Measurements from ENCODE around the gene ADGRB2.

The ADGRB2 gene

DNA sequence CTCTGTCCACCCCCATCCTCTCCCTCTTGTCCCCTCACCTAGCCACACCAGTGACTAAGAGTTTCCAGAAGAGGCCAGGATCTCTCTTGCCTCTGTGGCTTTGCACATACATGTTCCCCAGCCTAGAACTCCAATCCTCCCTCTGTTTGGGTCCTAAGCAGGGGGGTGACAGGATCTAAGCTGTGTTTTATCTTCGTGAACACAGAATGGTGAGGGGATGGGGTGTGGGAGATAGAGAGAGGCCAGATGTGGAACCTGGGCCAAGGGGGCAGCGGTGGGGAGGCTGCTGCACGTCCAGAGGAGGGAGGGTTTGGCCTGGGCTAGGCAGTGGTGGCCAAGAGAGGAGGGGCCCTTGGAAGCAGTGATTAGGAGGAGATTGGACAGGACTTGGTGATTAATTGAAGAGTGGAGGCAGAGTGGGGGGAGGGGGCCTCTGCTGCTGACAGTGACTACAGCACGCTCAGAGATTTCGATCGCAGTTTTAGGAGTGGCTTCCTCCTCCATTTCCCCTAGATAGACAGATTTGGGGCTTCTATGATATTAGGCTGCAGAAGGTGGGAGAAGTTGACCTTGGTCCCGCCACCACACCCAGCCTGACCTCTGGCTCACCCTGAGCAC lies 17.1 kb upstream of the ADGRB2 start:
- no peak for DNase-seq

GRCh38 chr1:31780632-31781031 lies 16.5 kb upstream of the ADGRB2 start:
- no peak for DNase-seq

- DNase-seq = no peak
These were observed 15.5 kb upstream of the ADGRB2 start for GRCh38 chr1:31779687-31780086.

- no peak for DNase-seq
These were observed 14.8 kb upstream of the ADGRB2 start for GRCh38 chr1:31778763-31779488.

GRCh38 chr1:31776516-31776915 lies 12.4 kb upstream of the ADGRB2 start:
- no peak for DNase-seq

GRCh38 chr1:31776032-31776431 lies 11.9 kb upstream of the ADGRB2 start:
- no peak for DNase-seq

- no peak for DNase-seq
These were observed 11.3 kb upstream of the ADGRB2 start for GRCh38 chr1:31775210-31775999.

DNA sequence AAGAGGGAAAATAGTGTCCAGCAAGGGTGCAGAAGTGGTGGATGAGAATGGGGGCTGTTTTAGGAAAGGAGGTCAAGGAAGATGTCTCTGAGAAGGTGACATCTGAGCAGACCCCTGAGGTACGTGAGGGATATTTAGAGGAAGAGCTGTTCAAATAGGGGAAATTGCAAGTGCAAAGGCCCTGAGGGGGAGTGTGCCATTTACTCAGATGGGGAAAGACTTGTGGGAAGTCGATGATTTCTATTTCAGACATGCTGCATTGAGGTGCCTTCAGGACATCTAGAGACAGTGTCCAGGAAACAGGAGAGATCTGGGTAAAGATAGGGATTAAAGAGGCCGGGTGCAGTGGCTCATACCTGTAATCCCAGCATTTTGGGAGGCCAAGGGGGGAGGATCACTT lies 10.4 kb upstream of the ADGRB2 start:
- no peak for DNase-seq

GRCh38 chr1:31773861-31774260 lies 9.7 kb upstream of the ADGRB2 start:
- DNase-seq = no peak

- DNase-seq = no peak
These were observed 8.6 kb upstream of the ADGRB2 start for GRCh38 chr1:31772669-31773248.

DNA sequence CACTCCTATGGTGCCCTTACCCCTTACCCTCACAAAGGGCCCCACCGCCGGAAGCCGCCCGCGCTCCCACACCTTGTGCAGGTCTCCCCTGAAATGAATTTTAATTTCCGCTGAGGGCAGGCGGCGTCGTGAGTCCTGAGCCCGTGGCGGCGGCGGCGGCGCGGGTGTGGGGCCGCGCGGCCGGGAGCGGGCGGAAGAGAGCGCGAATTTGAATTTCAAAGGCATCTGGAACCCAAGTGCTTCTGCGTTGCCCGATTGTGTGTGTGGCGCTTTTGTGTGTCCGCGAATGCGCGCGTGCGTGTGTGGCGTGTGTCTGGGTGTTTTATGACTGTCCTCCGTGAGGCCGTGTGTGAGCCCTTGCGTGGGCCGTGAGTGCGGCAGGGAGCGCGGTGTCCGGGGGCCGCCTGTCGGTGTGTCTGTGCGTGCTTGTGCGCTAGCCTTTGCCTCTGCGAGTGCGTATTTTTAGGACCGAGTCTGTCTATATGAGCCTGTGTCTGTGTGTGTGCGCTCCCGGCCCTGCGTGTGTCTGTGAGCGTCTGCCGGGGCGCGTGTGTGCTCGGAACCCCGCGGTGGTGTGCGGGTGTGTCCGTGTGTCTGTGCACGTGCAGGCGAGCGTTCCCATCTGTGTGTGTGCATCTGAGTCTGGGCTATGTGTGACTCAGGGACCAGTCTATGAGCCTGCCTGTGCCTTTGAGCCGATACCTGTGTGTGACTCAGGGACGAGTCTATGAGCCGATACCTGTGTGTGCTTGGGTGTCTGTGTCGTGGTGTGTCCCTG lies 7.9 kb upstream of the ADGRB2 start:
- DNase-seq = no peak

- no peak for DNase-seq
These were observed 5.7 kb upstream of the ADGRB2 start for GRCh38 chr1:31769720-31770390.

GRCh38 chr1:31768939-31769704 lies 5.0 kb upstream of the ADGRB2 start:
- no peak for DNase-seq

DNA sequence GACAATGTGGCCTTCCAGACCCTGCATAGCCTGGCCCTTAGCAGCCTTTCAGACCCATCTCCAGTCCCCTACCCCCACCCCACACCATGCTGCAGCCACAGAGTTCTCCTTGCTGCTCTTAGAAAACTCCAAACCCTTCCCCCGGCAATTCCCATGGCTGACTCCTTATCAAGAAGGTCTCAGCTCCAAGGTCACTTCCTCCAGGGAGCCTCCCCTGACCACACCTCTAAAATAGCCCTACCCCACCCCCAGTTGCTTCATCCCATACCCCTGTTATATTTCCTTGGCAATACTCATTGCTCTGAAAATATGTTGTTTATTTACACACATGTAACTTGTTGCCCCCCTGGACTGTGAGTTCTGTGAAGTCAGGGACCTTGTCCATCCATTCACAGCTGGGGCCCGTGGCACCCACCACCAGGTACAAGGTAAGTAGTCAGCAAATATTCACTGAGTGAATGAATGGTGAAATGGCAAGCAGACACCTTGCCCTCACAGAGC lies 4.3 kb upstream of the ADGRB2 start:
- no peak for DNase-seq

- DNase-seq = no peak
These were observed 3.1 kb upstream of the ADGRB2 start for GRCh38 chr1:31767225-31767624.

DNA sequence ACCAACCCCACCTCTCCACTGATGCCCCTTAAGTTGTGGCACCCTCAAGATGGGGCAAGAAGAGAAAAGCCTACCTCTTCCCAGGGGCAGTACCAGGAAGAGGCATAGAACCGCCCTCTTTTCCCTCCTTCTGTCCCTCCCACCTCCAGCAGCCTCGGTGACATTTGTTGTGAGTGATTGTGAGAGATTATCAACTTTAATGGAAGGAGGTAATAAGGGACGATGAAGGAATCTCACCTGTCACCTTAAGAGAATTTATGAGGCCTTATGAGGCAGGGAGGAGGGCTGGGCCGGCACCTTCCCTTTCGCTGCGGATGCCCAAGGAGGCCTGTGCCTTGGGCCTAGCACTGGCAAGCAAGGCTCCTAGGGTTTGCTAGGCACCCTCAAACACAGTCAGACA lies 1.4 kb upstream of the ADGRB2 start:
- no peak for DNase-seq

DNA sequence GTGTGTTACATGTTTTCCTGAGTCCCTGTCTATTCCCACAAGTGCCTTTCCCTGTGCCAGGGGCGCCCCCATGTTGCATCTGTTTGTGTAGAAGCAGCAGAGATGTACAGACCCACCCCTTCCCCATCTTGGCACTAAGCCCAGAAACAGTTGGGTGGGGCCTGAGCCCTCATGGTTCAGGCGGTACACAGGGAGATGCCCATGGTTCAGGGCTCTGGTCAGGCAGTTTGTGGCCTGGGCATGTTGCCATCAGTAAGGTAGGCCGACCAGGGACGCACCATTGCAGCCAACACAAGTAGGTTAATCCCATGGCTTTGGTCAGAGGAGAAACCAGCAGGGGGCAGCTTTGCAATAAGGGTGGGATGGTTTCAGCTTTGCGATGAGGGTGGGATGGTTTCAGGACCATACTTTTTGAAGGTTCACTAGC lies 914 bp upstream of the ADGRB2 start:
- peak; percentile 38 for DNase-seq

DNA sequence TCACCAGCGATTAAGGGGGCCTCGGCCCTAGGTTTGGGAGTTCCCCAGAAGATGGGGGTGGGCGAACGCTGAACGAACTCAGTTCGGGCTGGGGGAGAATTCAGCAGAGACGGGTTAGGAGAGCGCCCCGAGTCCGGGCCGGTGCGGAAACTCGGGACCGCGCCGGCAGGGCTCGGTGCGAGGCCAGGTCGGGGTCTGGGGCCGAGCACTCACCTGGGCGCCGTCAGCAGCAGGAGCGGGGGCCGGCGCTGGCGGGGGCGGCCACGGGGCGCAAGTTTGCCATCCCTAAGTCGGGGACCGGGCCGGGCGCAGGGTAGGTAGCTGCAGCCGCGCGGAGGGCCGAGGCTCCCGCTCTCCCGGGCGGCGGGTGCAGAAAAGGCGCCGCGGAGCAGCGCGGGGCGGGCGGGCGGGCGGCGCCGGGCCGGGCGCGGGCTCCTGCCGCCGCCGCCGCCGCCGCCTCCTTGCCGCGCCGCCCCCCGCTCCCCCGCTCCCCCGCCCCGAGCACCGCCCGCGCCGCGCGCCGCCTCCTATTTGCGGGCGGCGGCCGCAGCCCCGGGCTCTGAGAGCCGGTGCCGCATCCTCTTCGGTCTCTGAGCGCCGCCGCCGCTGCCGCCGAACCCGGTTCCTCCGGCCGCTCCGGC lies 349 bp downstream of the ADGRB2 start:
- peak; percentile 27 for DNase-seq

DNA sequence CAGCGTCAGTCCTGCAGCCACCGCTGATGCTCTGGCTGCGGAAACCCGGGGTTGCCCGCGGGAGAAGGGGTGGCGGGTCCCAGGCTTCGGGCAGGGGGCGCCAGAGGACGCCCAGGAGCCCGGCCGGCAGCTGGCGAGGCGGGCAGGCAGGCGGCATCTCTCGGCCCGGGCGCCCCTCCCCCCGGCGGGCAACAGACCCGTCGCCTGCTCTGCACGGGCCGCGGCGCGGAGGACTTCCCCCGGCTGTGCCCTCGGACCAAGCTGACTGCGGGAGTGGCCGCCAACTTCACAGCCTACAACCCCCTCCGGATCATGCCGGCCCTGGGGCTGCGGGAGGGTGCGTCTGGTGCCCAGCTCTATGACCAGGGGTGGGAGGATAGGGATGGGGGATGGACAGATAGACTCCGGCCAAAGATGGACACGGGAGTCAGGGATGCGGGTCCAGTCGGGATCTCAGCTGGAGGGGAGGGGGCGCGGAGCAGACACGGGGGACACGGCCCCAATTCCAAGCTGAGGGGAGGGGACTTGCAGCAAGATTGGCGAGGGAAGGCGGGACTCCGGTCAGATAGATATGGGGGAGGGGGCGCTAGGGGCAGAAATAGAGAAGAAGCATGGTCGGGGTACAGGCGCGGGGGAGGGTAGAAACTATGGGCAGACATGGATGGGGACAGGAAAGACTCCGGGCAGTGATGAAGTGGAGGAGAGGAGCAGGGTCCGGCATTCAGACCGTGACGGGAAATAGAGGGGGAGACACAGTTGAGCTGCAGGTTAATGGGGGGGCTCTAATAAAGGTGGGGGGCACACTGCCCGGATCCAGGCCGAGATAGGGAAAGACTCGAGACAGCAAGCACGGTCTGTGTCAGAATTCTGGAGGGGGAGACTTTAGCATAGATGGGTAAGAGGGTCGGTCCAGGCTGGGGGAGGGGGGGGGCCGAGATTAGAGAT lies 1.1 kb downstream of the ADGRB2 start:
- peak; percentile 68 for DNase-seq

DNA sequence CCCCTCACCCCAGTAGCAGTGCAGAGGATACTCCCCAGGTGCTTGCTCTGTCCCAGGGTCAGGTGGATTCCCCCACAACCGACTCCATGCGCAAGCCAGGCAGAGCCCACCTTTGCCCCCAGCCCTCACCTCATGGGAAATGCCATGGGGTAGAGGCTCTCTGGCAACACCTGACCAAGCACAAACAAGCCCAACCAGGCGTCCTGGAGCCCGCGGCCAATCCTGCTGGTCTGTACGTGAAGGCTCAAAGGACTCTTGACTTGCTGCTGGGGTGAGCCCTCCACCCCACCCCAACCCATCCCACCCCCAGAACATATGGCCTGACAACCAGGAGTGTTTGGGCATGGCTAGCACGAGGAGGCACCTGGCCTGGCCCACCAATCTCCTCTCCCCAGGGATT lies 1.8 kb downstream of the ADGRB2 start:
- no peak for DNase-seq

Data from NCI-H146 (cell line).